Right cardiac atrium (tissue), 5 donors: Measurements from ENCODE around the gene CATSPER1. TPM values are rescaled to one million over a fixed set of nuclear protein-coding genes. Genes with fewer than 3 reads are reported as not detected.

Experiments used
- ATAC-seq, 2 donors: fragments of 200-7000 bp; cut with Tn5 transposase; one replicate each; pipeline versions ENCODE4 v1.8.0 to v1.9.1; 2020; ENCODE audit warnings: moderate library complexity in 2 of 2, mild to moderate bottlenecking in 1 of 2
- DNase-seq, 3 donors: peaks; one replicate each; pipeline ENCODE4 v3.0.0-alpha.2; 2020
- H3K27ac ChIP-seq: one replicate; pipeline ENCODE4 v1.5.1; 2013; ENCODE audit warnings: mild to moderate bottlenecking, low read length, control low read depth, moderate library complexity
- H3K27me3 ChIP-seq: one replicate; pipeline ENCODE4 v1.6.1; 2013; ENCODE audit not compliant: control insufficient read depth, insufficient read depth
- H3K4me1 ChIP-seq: one replicate; pipeline ENCODE4 v1.6.1; 2013; ENCODE audit warnings: low read length; ENCODE audit not compliant: control insufficient read depth, insufficient read depth
- H3K4me3 ChIP-seq: one replicate; pipeline ENCODE4 v1.5.1; 2013; ENCODE audit warnings: low read length, control low read depth
- H3K9me3 ChIP-seq: one replicate; pipeline ENCODE4 v1.6.1; 2013; ENCODE audit warnings: low read length; ENCODE audit not compliant: control insufficient read depth
- WGBS: extraction: QIAGEN DNeasy Blood & Tissue Kit; methylation state at CpG from one replicate; pipeline ENCODE4 v1.1.7; 2013; 5-methylcytosine and 5-hydroxymethylcytosine counted together
- intact Hi-C, 4 donors: fragments of 100-400 bp; cut with DNase I; formaldehyde crosslinking; loops; one replicate each; pipeline versions ENCODE4 v1.11.0 to v1.14.0; 2022 to 2023
- long read RNA-seq, 4 donors: library from polyadenylated mRNA; unstranded; transcript quantifications; one replicate each; pipeline ENCODE4 v2.0.0, GENCODE V29; 2020 to 2021
- polyA plus RNA-seq: library from polyadenylated mRNA; stranded (reverse); fragments of 200-250 nt; gene quantifications from one replicate; pipeline ENCODE4 v1.2.3, GENCODE V29; 2013
- total RNA-seq, 4 donors: library from RNA; stranded (reverse); fragmentation: NEBNext Ultra II Directional; extraction: Animal tissue kit (Norgen Biotek cat#: 25700); gene quantifications; one replicate each; pipeline ENCODE4 v1.2.1, GENCODE V29; 2021
- donor health status: healthy with polysubstance abuse.
- donor health status: DM: no; HTN: yes; CAD: no.
- donor health status: DM: no; HTN: no; CAD: no.
- donor health status: DM: no; HTN: yes; CAD: no; lungs with severe emphysema.
- donor health status: DM: yes; HTN: yes; CAD: no.

CATSPER1 gene
- not detected for total RNA-seq
- not detected for polyA plus RNA-seq
- long read RNA-seq, donor 1, result 0 reads
- long read RNA-seq, donor 2, result 0 reads
- long read RNA-seq, donor 3, result 0 reads
- long read RNA-seq, donor 4, result 0 reads

- no peaks in the 10 kb centered on the region for H3K27me3 ChIP-seq
- H3K9me3 ChIP-seq, result no peaks in the 10 kb centered on the region
- ATAC-seq (no peak), DNase-seq (no peak)
- no peaks in the 10 kb centered on the region for H3K4me1 ChIP-seq
- H3K4me3 ChIP-seq, result no peak within 1 kb of the TSS
- no peak within 1 kb of the TSS for H3K27ac ChIP-seq
- intact Hi-C loops, result no loop called here
- WGBS, result 88% methylated on average over 18 of the region's 18 CpGs
Measured at GRCh38 chr11:66026017-66026529, at the start of gene CATSPER1. CATSPER1 (minus strand) TSS chr11:66026479; CDS start chr11:66026379, 100 bp downstream.

DNA sequence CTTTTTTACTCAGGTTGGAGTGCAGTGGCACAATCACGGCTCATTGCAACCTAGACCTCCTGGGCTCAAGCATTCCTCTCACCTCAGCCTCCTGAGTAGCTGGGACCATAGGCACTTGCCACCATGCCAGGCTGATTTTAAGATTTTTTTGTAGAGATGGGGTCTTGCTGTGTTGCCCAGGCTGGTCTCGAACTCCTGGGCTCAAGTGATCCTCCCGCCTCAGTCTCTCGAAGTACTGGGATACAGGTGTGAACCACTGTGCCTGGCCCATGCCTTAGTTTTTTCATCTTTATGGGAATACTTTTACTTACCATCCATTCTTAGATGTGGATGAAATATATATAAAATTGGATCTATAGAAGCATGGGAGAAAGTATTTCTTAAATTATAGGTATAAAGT, 49.0 kb upstream of the CATSPER1 start:
- intact Hi-C loops, result loop anchor here in 1 of 4 donors (10.0 kb wide), 1 partner anchor 50 kb away; no protein-coding TSS in a partner anchor
- no peak for ATAC-seq
- H3K27me3 ChIP-seq, result no peaks in the 10 kb centered on the region
- DNase-seq, result no peak
- H3K27ac ChIP-seq, result no peak overlapping the region
- H3K9me3 ChIP-seq, result no peaks in the 10 kb centered on the region
- no peak overlapping the region for H3K4me3 ChIP-seq
- H3K4me1 ChIP-seq, result peaks cover 4% of the 10 kb centered on the region
- 97% methylated on average over 4 of the region's 4 CpGs for WGBS

DNA sequence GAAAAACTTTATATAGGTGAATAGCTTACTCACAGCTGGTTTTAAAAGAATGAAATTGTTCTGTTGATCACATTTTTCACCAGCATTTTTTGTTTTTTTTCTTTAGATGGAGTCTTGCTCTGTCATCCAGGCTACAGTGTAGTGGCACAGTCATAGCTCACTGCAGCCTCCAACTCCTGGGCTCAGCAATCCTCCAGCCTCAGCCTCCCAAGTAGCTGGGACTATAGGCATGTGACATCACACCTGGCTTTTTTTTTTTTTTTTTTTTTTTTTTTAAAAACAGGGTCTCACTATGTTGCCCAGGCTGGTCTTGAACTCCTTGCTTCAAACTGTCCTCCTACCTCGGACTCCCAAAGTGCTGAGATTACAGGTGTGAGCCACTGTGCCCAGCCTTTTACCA, 47.4 kb upstream of the CATSPER1 start:
- no peak for ATAC-seq
- intact Hi-C loops, result loop anchor here in 1 of 4 donors (10.0 kb wide), 1 partner anchor 51 kb away; no protein-coding TSS in a partner anchor
- DNase-seq, result no peak
- WGBS, result 100% methylated on average over 1 of the region's 1 CpG
- Histone ChIP-seq H3K27ac (no peak overlapping the region), H3K9me3 (no peaks in the 10 kb centered on the region), H3K4me1 (peaks cover 6% of the 10 kb centered on the region), H3K27me3 (no peaks in the 10 kb centered on the region), H3K4me3 (no peak overlapping the region)

DNA sequence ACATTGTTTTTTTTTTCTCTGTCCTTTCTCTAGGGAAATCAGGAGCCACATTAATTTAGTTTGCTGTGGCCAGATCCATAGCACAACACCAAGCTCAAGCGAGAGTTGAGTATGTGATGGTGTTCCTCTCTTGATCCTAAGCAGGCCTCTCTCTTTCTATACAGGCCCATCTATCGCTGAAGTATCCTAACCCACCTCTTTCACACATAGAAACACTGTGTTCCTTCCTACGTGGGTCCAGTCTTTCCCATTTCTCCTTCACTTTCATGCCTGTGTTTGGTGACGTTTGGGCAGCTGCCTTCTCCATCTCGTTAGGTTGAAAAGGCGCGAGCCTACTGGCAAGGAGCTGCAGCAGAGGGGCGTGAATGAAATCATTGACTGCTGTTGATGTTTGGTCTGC, 46.2 kb upstream of the CATSPER1 start:
- no peak for DNase-seq
- H3K4me3 ChIP-seq, result no peak overlapping the region
- WGBS, result 70% methylated on average over 8 of the region's 8 CpGs

GRCh38 chr11:66072081-66072480, 45.8 kb upstream of the CATSPER1 start:
- Histone ChIP-seq H3K4me3 (no peak overlapping the region), H3K27me3 (no peaks in the 10 kb centered on the region), H3K9me3 (no peaks in the 10 kb centered on the region), H3K27ac (no peak overlapping the region), H3K4me1 (peaks cover 6% of the 10 kb centered on the region)
- ATAC-seq (no peak), DNase-seq (no peak)
- intact Hi-C loops, result loop anchor here in 1 of 4 donors (10.0 kb wide), 1 partner anchor 53 kb away; no protein-coding TSS in a partner anchor
- 87% methylated on average over 3 of the region's 3 CpGs for WGBS

More for the DNA sequence above, 46.2 kb upstream of the CATSPER1 start:
- H3K27ac ChIP-seq, result no peak overlapping the region
- no peak for ATAC-seq
- no peaks in the 10 kb centered on the region for H3K9me3 ChIP-seq
- no peaks in the 10 kb centered on the region for H3K27me3 ChIP-seq
- intact Hi-C loops, result loop anchor here in 1 of 4 donors (10.0 kb wide), 1 partner anchor 52 kb away; no protein-coding TSS in a partner anchor
- H3K4me1 ChIP-seq, result peaks cover 6% of the 10 kb centered on the region

DNA sequence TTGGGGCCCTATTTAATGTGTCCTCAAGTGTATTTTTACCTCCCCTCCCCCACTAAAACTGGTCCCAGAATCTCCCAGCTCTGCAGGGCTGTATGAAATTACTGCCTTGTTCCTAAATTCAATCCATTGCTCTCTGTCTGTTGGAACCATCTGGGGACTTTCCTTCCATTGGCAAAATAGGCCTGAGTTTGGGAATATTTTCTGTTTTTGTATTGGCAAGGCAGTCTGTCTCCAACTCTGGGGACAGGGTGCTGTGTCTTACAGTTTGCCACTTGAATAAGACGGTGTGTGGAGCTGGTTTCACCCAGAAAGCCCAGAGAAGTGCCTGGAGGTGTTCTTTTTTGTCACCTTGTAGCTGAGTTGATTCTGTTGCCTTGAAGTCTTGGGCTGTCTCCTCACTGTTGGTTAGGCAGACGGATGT, 45.1 kb upstream of the CATSPER1 start:
- no peak for DNase-seq
- Histone ChIP-seq H3K27ac (peak overlapping the region; percentile 92), H3K27me3 (no peaks in the 10 kb centered on the region), H3K4me1 (peaks cover 6% of the 10 kb centered on the region), H3K4me3 (peak overlapping the region; percentile 98), H3K9me3 (no peaks in the 10 kb centered on the region)
- ATAC-seq, result no peak
- intact Hi-C loops, result loop anchor here in 1 of 4 donors (10.0 kb wide), 1 partner anchor 53 kb away; no protein-coding TSS in a partner anchor
- WGBS, result 14% methylated on average over 2 of the region's 2 CpGs

DNA sequence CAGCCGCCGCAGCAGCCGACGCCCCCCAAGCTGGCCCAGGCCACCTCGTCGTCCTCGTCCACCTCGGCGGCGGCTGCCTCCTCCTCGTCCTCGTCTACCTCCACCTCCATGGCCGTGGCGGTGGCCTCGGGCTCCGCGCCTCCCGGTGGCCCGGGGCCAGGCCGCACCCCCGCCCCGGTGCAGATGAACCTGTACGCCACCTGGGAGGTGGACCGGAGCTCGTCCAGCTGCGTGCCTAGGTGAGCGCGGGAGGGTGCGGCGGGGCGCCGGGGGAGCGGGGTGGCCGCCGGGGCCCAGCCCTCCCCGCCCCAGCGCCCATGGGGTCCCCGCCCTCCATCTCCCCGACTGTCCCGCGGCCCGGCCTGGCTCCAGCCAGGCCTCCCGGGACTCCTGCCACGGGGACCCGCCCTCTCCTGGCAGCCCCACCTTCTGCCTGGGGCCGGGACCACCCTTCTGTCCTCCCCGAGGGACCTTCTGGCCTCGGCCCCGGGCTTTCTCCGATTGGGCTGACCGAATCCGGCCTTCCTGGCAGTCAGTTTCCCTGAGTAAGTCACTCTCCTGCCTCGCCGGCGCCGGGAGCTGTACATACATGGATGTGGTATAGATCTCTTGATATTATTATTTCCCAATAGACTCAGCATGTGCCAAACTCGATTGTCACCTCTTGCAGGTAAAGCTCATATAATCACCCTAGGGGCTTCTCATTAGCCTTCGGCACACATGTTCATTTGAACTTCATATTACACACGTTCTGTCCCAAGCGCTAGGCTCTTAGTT, 44.5 kb upstream of the CATSPER1 start:
- intact Hi-C loops, result loop anchor here in 1 of 4 donors (10.0 kb wide), 1 partner anchor 54 kb away; no protein-coding TSS in a partner anchor
- Histone ChIP-seq H3K4me1 (peaks cover 6% of the 10 kb centered on the region), H3K27me3 (no peaks in the 10 kb centered on the region), H3K9me3 (no peaks in the 10 kb centered on the region), H3K27ac (peak overlapping the region; percentile 92), H3K4me3 (peak overlapping the region; percentile 98)
- ATAC-seq, result peak; percentile 33 to 47
- WGBS, result under 1% methylated on average over 60 of the region's 60 CpGs
- DNase-seq, result peak; percentile 81 to 91 (median 90)

- under 1% methylated on average over 120 of the region's 120 CpGs for WGBS
- Histone ChIP-seq H3K4me1 (peaks cover 6% of the 10 kb centered on the region), H3K27ac (peak within 1 kb of the TSS; percentile 93), H3K4me3 (peak within 1 kb of the TSS; percentile 98), H3K27me3 (no peaks in the 10 kb centered on the region), H3K9me3 (no peaks in the 10 kb centered on the region)
- intact Hi-C loops, result loop anchor here in 2 of 4 donors (5.0 to 10.0 kb wide), 2 partner anchors 55 to 57 kb away; no protein-coding TSS in a partner anchor
- DNase-seq (peak; percentile 91 to 96 (median 95)), ATAC-seq (peak; percentile 90 to 91)
Measured at GRCh38 chr11:66069715-66070603, 43.7 kb upstream of the CATSPER1 start, which contains the start of gene PACS1. PACS1 (plus strand) TSS chr11:66070272; CDS start chr11:66070487, 215 bp downstream.

GRCh38 chr11:66068923-66069714, 42.8 kb upstream of the CATSPER1 start:
- intact Hi-C loops, result loop anchor here in 1 of 4 donors (5.0 kb wide), 1 partner anchor 58 kb away; no protein-coding TSS in a partner anchor

More at GRCh38 chr11:66068923-66069714, 42.8 kb upstream of the CATSPER1 start:
- Histone ChIP-seq H3K4me3 (peak overlapping the region; percentile 98), H3K4me1 (peaks cover 6% of the 10 kb centered on the region), H3K27me3 (no peaks in the 10 kb centered on the region), H3K27ac (peak overlapping the region; percentile 93), H3K9me3 (no peaks in the 10 kb centered on the region)
- ATAC-seq, result peak; percentile 20 to 41
- peak; percentile 46 to 71 (median 67) for DNase-seq
- WGBS, result 31% methylated on average over 14 of the region's 14 CpGs
